Islet of Langerhans (tissue), 1 donor: ENCODE results near the gene CCDC194.

Experiments
- FAIRE-seq: peaks from one replicate; lab custom pipeline; 2011; peaks lifted over from hg19 to GRCh38; lab: Jason Lieb, UNC

Gene CCDC194

GRCh38 chr19:17405250-17406045 lies 11.5 kb upstream of the CCDC194 start, which contains the start of gene BST2:
Gene BST2, minus strand, starts transcription at chr19:17405630. Its CDS starts 55 bp downstream, at chr19:17405575.
- no peak for FAIRE-seq

DNA sequence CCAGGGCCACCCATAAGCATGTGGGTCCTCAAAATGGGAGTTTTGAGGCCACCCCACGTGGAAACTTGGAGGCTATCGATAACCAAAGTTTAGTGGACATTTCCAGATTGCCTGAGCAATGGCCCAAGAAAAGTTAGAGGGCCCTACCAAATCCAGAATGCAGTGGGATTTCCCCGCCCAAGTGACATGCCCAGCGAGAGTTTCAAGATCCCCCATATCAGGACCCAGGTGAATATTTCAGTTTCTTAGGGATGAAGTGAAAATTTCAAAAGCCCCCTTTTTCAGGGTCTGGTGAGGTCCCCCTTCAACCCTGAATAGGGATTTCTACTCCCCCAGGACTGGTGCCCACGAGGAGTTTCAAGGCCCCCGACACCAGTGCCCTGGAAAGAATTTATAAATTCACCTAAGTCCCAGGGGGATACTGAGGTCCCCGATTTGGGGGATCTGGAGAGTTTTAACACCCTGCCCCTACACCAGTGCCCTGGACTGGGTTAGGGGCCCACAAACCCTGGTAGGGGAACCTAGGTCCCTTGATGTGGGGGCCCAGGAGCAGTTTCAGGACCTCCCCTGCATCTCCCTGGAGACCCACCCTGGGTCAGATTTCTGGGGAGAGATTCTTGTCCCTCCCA lies 10.7 kb upstream of the CCDC194 start:
- no peak for FAIRE-seq

DNA sequence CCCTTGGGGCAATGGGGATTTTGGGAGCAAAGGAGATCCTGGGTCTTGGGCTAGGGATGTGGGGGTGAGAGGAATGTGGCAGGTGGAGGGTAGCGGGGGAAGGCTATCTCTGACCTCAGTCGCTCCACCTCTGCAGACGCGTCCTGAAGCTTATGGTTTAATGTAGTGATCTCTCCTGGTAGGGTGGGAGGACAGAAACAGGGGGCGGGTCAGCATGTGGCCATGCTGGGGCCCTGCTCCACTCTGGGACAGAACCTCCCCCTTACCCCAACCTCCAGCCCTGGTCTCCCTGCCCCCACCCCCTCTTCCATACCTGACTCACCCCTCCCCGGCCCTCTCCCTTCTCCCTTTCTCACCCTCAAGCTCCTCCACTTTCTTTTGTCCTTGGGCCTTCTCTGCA lies 10.0 kb upstream of the CCDC194 start:
- no peak for FAIRE-seq

DNA sequence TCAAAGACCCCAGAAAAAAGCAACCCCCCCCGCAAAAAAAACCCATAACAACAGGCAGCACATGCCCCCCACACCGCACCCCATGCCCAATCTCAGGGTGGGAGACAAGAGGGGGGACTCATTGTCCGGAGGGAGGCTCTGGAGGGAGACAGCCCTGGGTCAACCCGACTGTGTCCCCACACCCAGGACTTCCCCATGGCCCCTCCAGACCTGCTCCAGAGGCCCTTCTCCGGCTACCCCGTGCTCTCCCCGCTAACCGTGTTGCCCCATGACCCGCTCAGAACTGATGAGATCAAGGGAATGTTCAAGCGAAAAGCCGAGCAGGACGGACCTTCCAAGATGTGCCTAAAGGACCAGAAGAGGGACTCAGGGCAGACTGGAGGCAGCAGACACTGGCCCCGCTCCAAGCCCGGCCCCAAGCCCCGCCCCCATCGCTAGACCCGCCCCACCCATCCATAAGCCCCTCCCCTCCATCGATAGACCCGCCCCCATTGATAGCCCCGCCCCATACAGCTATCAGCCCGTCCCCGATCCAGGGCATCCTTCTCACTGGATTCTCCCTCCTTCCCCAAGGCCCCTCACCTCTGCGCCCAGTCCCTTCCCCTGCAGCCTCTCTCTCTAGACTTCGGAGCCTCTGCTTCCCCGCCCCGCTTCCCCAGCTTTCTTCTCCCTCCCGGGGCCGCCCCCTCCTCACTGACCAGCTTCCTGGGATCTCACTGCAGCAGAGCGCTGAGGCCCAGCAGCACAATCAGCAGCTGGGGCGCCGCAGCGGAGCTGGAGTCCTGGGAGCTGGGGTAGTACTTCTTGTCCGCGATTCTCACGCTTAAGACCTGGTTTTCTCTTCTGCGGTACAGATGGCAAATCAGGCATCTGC lies 9.2 kb upstream of the CCDC194 start:
- FAIRE-seq, result no peak

GRCh38 chr19:17401628-17402027 lies 7.6 kb upstream of the CCDC194 start:
- no peak for FAIRE-seq

DNA sequence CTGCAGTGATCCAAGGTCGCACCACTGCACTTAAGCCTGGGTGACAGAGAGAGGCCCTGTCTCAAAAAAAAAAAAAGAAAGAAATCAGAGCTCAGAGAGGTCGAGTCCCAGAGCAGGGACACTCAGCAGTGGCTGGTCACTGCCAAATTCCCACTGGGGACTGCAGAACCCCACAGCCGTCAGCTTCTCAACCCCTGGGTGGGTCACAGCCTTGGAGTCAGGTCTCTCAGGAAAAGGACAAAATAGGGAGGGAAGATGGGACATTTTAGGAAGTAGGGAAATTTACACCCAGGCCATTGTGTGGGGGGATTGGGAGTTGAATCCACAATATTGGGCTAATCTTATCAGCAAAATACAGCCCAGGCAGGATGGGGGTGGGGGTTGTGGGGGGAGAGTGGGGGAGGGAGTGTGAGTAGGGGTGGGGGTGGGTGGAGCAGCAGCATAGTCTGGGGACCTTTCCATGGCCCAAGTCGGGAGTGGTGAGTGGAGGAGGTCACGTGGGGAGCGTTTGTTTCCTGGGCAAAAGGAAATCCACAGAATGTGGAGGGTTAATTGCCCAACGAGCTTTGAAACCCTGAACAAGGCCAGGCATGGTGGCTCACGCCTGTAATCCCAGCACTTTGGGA lies 5.0 kb upstream of the CCDC194 start:
- no peak for FAIRE-seq

GRCh38 chr19:17394891-17395415 lies 957 bp upstream of the CCDC194 start:
- no peak for FAIRE-seq

- FAIRE-seq, result no peak
These were observed 994 bp downstream of the CCDC194 start for GRCh38 chr19:17393002-17393401.

- FAIRE-seq, result no peak
These were observed 2.4 kb downstream of the CCDC194 start for GRCh38 chr19:17391371-17392151.

DNA sequence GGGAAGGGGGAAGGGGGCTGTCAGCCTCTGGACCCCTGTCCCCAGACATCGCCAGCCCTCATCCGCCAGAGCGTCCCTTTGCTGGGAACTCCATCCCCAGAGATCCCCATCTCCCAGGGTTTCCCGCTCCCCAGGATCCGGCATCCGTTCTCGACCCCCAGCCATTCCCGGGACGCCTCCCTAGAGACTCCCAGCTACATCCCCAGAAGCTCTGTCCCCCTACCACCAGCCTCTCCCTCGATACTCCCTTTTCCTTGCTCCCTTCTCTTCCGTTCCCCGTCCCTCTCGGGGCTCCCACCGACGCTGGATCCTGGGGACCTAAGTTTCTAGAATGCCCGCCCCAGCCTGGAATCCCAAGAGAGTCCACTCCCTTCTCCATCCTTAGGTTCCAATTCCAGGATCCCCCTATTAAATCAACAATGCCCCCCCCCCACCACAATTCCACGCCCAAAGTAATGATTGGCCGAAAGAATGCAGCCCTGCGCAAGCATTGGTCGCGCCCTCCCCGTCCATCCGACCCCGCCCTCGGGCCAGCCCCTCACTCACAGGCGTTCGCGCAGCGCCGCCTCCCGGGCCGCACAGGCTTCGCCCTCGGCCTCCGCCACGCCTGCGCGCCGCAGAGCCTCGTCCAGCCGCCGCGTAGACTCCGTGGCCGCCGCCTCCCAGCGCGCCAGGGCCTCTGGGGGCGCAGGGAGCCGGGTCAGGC lies 3.2 kb downstream of the CCDC194 start:
- no peak for FAIRE-seq

GRCh38 chr19:17389957-17390664 lies 3.9 kb downstream of the CCDC194 start:
- no peak for FAIRE-seq

DNA sequence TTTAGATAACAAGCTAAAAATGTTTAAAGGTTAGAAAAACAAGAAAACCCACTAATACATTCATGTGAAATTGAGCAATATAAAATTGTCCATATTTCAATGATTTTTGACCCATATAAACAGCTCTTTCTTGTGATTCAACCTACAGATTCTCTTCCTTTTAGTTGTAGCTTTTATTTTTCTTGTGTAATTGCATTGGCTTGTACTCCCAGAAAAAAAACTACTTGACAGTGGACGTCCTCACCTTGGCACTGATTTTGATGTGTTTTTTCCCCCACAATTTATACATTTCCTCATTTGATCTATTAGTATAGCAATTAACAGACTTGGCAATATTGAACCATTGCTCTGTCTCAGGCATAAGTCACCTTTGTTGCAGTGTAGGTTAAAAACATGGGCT lies 4.7 kb downstream of the CCDC194 start:
- FAIRE-seq, result no peak

GRCh38 chr19:17385878-17386611 lies 8.0 kb downstream of the CCDC194 start:
- no peak for FAIRE-seq

DNA sequence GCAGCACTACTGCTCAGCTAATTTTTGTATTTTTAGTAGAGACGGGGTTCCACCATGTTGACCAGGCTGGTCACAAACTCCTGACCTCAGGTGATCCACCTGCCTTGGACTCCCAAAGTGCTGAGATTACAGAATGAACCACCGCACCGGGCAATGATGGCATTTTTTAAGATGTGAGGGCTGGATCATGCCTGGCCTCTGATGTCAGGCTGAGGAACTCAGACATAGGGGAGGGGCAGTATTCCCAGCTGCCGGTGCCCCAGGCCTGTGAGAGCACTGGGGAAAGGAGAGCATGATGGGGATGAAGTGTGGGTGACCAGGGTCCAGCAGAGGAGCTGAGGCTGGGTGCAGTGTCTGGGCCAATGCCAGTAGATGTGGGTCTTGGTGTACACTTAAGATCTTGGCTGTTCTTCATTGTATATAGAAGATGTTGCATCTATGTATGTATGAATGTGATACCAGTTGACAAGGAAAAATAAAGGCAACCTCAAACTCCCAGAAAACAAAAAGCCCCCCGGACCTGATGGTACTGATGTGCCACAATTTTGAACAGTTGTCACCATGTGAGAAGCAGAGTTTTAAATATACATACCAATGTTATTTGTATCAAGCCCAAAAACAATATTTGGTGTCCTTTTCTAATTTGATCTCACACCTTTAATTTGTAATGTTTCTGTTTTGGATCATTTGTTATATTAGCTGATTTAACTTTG lies 13.4 kb downstream of the CCDC194 start:
- FAIRE-seq, result no peak

DNA sequence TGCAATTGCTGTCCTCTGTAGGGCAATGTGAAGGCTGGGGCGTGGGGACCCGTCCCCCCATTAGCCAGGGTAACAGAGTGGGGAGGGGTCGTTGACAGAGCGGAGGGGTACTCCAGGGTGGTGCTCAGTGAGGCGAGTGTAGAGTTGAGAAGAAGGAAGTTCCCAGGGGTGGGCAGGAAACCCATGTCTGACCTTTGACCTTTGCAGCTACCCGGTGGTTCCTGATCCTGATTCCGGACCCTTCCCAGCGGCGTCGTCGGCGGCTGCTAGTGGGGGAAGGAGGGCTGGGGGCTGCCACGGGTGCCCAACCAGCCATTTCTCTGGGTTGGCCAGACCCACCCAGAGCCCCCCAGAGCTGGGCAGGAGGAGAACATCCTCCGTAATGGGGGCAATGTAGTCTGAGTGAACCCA lies 14.8 kb downstream of the CCDC194 start:
- FAIRE-seq, result no peak

DNA sequence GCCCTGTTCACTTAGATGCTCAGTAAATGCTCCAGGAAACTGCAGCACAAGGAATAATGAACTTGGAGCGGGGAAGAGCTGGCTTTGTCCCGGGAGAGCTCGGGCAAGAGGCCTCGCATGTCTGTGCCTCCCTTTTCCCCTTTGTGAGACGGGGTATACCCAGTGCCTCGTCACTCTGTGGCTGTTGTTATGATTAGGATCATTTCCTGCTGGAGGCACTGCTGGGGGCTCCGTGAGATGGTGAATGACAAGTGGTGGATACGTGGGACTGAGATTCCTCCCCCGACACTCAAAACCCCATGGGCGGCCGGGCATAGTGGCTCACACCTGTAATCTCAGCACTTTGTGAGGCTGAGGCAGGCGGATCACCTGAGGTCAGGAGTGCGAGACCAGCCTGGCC lies 15.7 kb downstream of the CCDC194 start:
- no peak for FAIRE-seq

- no peak for FAIRE-seq
These were observed 16.9 kb downstream of the CCDC194 start, which contains the start of gene PLVAP for GRCh38 chr19:17376935-17377600. Gene PLVAP, minus strand, starts transcription at chr19:17377342. Its CDS starts 54 bp downstream, at chr19:17377288.

DNA sequence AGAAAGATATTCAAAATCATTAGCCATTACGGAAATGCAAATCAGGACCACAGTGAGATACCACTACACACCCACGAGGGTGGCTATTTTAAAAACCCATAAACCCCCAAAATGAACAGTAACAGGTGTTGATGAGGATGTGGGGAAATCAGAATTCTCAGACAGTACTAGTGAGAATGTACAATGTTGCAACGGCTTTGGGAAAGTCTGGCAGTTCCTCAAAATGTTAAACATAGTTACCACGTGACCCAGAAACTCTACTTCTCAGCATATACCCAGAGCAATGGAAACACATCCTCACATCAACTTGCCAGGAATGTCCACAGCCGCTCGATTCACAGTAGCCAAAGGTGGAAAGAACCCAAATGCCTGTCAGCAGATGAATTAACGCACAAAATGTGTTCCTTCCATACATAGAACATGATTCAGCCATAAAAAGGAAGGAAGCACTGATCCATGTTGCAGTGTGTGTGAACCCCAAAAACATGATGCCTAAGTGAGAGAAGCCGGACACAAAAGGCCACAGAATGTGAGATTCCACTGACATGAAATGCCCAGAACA lies 23.9 kb downstream of the CCDC194 start:
- FAIRE-seq, result no peak
